ENCODE data around the gene OR56B4.
"Not testable (repeated sequence)": the region's sequence is repeated elsewhere in the genome, so short reads cannot be mapped to it uniquely, and the experiment has no call there.

Gene OR56B4

GRCh38 chr11:6132431-6132830 lies 24.9 kb downstream of the OR56B4 start:
- DNase-seq (ENCODE audit: insufficient read length, low spot score), result no peak
- no peak for TF ChIP-seq PAX5 (IDR thresholded peaks at IDR 0.05; ENCODE audit: insufficient read depth, low read length, severe bottlenecking)
- TF ChIP-seq TAF1 (IDR thresholded peaks at IDR 0.05; ENCODE audit: low read depth, low read length), result no peak
- no peak for TF ChIP-seq POU2F2 (IDR thresholded peaks at IDR 0.05; ENCODE audit: low read depth, low read length)
- TF ChIP-seq POLR2A (IDR thresholded peaks at IDR 0.05; ENCODE audit: low read depth, low read length), result no peak
- FAIRE-seq, result no peak

- FAIRE-seq; DNase-seq (ENCODE audit: insufficient read length, low spot score): not testable (repeated sequence)
These were observed 28.5 kb downstream of the OR56B4 start for GRCh38 chr11:6135936-6136335.

- TF ChIP-seq POLR2A (IDR thresholded peaks at IDR 0.05; ENCODE audit: low read depth, low read length), result no peak
- no peak for TF ChIP-seq PAX5 (IDR thresholded peaks at IDR 0.05; ENCODE audit: insufficient read depth, low read length, severe bottlenecking)
- no peak for TF ChIP-seq TAF1 (IDR thresholded peaks at IDR 0.05; ENCODE audit: low read depth, low read length)
- TF ChIP-seq POU2F2 (IDR thresholded peaks at IDR 0.05; ENCODE audit: low read depth, low read length), result no peak
- no peak for TF ChIP-seq POLR2AphosphoS5 (IDR thresholded peaks at IDR 0.05; ENCODE audit: low read depth, low read length)
- TF ChIP-seq SPI1 (IDR thresholded peaks at IDR 0.05; ENCODE audit: low read depth, low read length), result no peak
- FAIRE-seq, result no peak
- no peak for DNase-seq (ENCODE audit: insufficient read length, low spot score)
These were observed 35.5 kb downstream of the OR56B4 start for GRCh38 chr11:6142936-6143335.

GRCh38 chr11:6143737-6144136 lies 36.3 kb downstream of the OR56B4 start:
- FAIRE-seq; DNase-seq (ENCODE audit: insufficient read length, low spot score): not testable (repeated sequence)

- DNase-seq (ENCODE audit: insufficient read length, low spot score) (no peak), FAIRE-seq (no peak)
- TF ChIP-seq POLR2A (IDR thresholded peaks at IDR 0.05; ENCODE audit: low read depth, low read length) (no peak), POU2F2 (IDR thresholded peaks at IDR 0.05; ENCODE audit: low read depth, low read length) (no peak), POLR2AphosphoS5 (IDR thresholded peaks at IDR 0.05; ENCODE audit: low read depth, low read length) (no peak), TAF1 (IDR thresholded peaks at IDR 0.05; ENCODE audit: low read depth, low read length) (no peak), SPI1 (IDR thresholded peaks at IDR 0.05; ENCODE audit: low read depth, low read length) (no peak), PAX5 (IDR thresholded peaks at IDR 0.05; ENCODE audit: insufficient read depth, low read length, severe bottlenecking) (no peak)
These were observed 43.6 kb downstream of the OR56B4 start for GRCh38 chr11:6151117-6151516.

GRCh38 chr11:6152126-6152525 lies 44.6 kb downstream of the OR56B4 start:
- FAIRE-seq, result no peak
- DNase-seq (ENCODE audit: insufficient read length, low spot score), result no peak
- TF ChIP-seq PAX5 (IDR thresholded peaks at IDR 0.05; ENCODE audit: insufficient read depth, low read length, severe bottlenecking), result no peak
- no peak for TF ChIP-seq POLR2AphosphoS5 (IDR thresholded peaks at IDR 0.05; ENCODE audit: low read depth, low read length)
- no peak for TF ChIP-seq POLR2A (IDR thresholded peaks at IDR 0.05; ENCODE audit: low read depth, low read length)
- TF ChIP-seq TAF1 (IDR thresholded peaks at IDR 0.05; ENCODE audit: low read depth, low read length), result no peak
- TF ChIP-seq SPI1 (IDR thresholded peaks at IDR 0.05; ENCODE audit: low read depth, low read length), result no peak
- TF ChIP-seq POU2F2 (IDR thresholded peaks at IDR 0.05; ENCODE audit: low read depth, low read length), result no peak

- no peak for TF ChIP-seq TAF1 (IDR thresholded peaks at IDR 0.05; ENCODE audit: low read depth, low read length)
- TF ChIP-seq POLR2AphosphoS5 (IDR thresholded peaks at IDR 0.05; ENCODE audit: low read depth, low read length), result no peak
- TF ChIP-seq SPI1 (IDR thresholded peaks at IDR 0.05; ENCODE audit: low read depth, low read length), result no peak
- no peak for TF ChIP-seq POLR2A (IDR thresholded peaks at IDR 0.05; ENCODE audit: low read depth, low read length)
- TF ChIP-seq POU2F2 (IDR thresholded peaks at IDR 0.05; ENCODE audit: low read depth, low read length), result no peak
- TF ChIP-seq PAX5 (IDR thresholded peaks at IDR 0.05; ENCODE audit: insufficient read depth, low read length, severe bottlenecking), result no peak
- FAIRE-seq, result no peak
- DNase-seq (ENCODE audit: insufficient read length, low spot score), result no peak
These were observed 49.3 kb downstream of the OR56B4 start for GRCh38 chr11:6156628-6157359.

All from GM12891 (cell line).